Body of pancreas (tissue), 4 donors: ENCODE data around the gene SALL4.

Source experiments
- CTCF ChIP-seq, 7 experiments: fragments of 450-650 bp in 4 of 7; fragments of 200-600 bp in 3 of 7; sonication (generic) in 3 of 7; IDR thresholded peaks; one replicate each; pipeline ENCODE4 v1.5.1; 2016 to 2019; ENCODE audit warnings: antibody characterized with exemption in 7 of 7
- POLR2A ChIP-seq, 3 donors: fragments of 450-650 bp; IDR thresholded peaks; one replicate each; pipeline ENCODE4 v1.6.1; 2016; ENCODE audit warnings: antibody characterized with exemption in 3 of 3, mild to moderate bottlenecking in 2 of 3

- TF ChIP-seq CTCF (IDR thresholded peaks at IDR 0.05) (no peak), POLR2A (IDR thresholded peaks at IDR 0.05) (no peak)
Observed at GRCh38 chr20:51789434-51789833, 12.9 kb downstream of the SALL4 start.
